ENCODE data around the gene RPS19BP1.
A peak's percentile ranks its signal among the peaks of the same experiment; 100 is the strongest.
"Not testable (repeated sequence)": the region's sequence is repeated elsewhere in the genome, so short reads cannot be mapped to it uniquely, and the experiment has no call there.

RPS19BP1 gene

GRCh38 chr22:39510529-39511149 lies 21.9 kb downstream of the RPS19BP1 start:
- no peak for DNase-seq

GRCh38 chr22:39508393-39508792 lies 24.2 kb downstream of the RPS19BP1 start:
- DNase-seq = no peak

GRCh38 chr22:39507021-39507420 lies 25.5 kb downstream of the RPS19BP1 start:
- DNase-seq = not testable (repeated sequence)

GRCh38 chr22:39504071-39504470 lies 28.5 kb downstream of the RPS19BP1 start:
- DNase-seq = no peak

GRCh38 chr22:39503630-39504029 lies 28.9 kb downstream of the RPS19BP1 start:
- no peak for DNase-seq

- DNase-seq = no peak
Measured at GRCh38 chr22:39502789-39503409, 29.6 kb downstream of the RPS19BP1 start.

GRCh38 chr22:39502109-39502788 lies 30.3 kb downstream of the RPS19BP1 start, which contains the start of gene MIEF1:
MIEF1 (plus strand) TSS chr22:39502290; CDS start chr22:39511295, 9,005 bp downstream.
- DNase-seq = peak; percentile 98

GRCh38 chr22:39501644-39502108 lies 30.9 kb downstream of the RPS19BP1 start:
- DNase-seq = no peak

- DNase-seq = no peak
Measured at GRCh38 chr22:39500101-39500500, 32.4 kb downstream of the RPS19BP1 start.

- no peak for DNase-seq
Measured at GRCh38 chr22:39498802-39499201, 33.7 kb downstream of the RPS19BP1 start.

- no peak for DNase-seq
Measured at GRCh38 chr22:39498368-39498767, 34.2 kb downstream of the RPS19BP1 start.

- no peak for DNase-seq
Measured at GRCh38 chr22:39497429-39497828, 35.1 kb downstream of the RPS19BP1 start.

GRCh38 chr22:39496131-39496838 lies 36.3 kb downstream of the RPS19BP1 start:
- DNase-seq = peak; percentile 78

GRCh38 chr22:39494471-39495120 lies 38.0 kb downstream of the RPS19BP1 start:
- no peak for DNase-seq

GRCh38 chr22:39493759-39494158 lies 38.8 kb downstream of the RPS19BP1 start:
- DNase-seq = no peak

- no peak for DNase-seq
Measured at GRCh38 chr22:39492186-39492585, 40.4 kb downstream of the RPS19BP1 start.

- no peak for DNase-seq
Measured at GRCh38 chr22:39491696-39492095, 40.9 kb downstream of the RPS19BP1 start.

GRCh38 chr22:39490966-39491680 lies 41.4 kb downstream of the RPS19BP1 start:
- no peak for DNase-seq

GRCh38 chr22:39490135-39490798 lies 42.3 kb downstream of the RPS19BP1 start:
- peak; percentile 88 for DNase-seq

- DNase-seq = peak; percentile 26
Measured at GRCh38 chr22:39489094-39490068, 43.2 kb downstream of the RPS19BP1 start.
